Prostate gland (tissue), 2 donors: Measurements from ENCODE around the gene SMARCA2.

Experiments used
- CTCF ChIP-seq, 4 experiments: fragments of 200-600 bp in 2 of 4; fragments of 450-650 bp in 2 of 4; sonication (generic) in 2 of 4; IDR thresholded peaks; 1 replicate in 3 of 4; 2 replicates in 1 of 4; pipeline ENCODE4 v1.5.1; 2016 to 2019; ENCODE audit warnings: antibody characterized with exemption in 4 of 4, mild to moderate bottlenecking in 2 of 4, moderate library complexity in 2 of 4
- POLR2A ChIP-seq: fragments of 450-650 bp; IDR thresholded peaks from one replicate; pipeline ENCODE4 v1.6.1; 2016; ENCODE audit warnings: antibody characterized with exemption, mild to moderate bottlenecking
- POLR2AphosphoS5 ChIP-seq: sonication (generic); formaldehyde crosslinking; IDR thresholded peaks from one replicate; pipeline ENCODE4 v1.6.1; 2017; ENCODE audit warnings: antibody characterized with exemption

GRCh38 chr9:2145746-2146145, 130.6 kb downstream of the SMARCA2 start:
- no peak for TF ChIP-seq CTCF (IDR thresholded peaks at IDR 0.05)
- TF ChIP-seq POLR2A, result no peak
- no peak for TF ChIP-seq POLR2AphosphoS5
